Right hindlimb (tissue), 1 donor: Measurements from ENCODE around the gene AFF3.

Source experiments
- DNase-seq: peaks from one replicate; pipeline ENCODE4 v3.0.0-alpha.2; 2018

Gene AFF3

DNA sequence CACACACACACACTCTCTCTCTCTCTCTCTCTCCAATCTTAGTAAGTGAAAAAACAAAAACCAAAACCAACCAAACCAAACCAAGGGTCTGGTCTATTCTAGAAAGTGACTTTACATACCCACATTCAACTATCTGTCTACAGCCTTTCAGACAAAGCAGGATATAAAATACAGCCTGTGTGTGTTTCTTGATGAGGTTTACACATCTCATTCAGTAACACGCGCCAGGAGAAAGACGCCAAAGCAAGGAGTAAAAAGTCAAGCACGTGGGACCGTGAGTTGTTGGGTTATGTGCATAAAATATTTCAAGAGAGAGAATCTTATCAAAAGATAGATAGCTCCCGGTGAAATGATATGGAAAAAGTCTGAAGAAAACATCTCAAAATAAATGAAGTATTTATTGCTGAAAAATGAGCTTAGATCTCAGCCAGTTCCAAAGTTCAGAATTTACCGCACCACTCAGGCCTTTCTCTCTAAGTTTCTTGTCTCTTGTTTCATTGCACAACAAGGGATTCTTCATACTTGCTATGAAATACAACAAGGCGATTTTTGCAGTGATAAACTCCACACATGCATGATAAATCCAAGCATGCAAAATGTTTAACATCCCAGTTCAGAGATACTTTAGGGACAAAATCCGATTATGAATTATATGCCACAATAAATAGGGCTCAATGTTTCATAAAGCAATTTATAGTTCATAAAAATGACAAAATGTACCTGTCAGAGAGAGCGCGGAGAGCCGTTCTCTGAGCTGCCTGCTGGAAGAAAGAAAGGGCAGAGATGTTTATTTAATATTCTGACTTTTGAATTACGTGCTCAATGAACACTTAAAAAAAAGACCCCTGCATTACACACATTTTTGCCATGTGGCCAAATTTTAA lies 493.2 kb downstream of the AFF3 start:
- DNase-seq, result no peak

DNA sequence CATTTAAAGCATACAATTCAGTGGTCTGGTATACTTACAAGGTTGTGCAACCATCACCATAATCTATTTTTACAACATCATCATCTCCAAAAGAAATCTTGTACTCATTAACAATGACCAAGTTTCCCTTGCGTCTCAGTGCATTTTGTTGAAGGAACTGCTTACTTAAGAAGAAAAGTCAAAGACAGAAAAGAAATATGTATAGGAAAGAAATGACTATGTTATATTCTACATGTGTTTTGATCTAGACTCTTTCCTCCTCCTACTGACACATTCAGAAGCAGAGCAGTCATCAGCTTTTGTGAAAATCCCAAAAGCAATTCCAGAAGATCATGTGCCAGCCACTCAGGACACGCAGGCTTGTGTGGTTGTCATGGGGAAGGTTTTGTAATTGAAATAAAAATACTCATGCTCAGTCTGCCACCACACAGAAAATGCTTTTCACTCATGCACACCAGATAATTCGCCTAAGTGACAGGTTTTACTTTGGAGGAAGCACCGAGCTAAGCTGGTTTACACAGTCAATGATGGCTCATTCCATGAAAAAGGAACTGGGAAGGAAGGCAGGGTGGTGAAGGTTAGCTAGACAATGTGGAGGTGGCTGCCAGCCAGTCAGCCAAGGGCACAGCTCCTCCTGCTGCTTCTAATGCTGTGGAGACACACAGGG lies 494.1 kb downstream of the AFF3 start:
- DNase-seq, result peak; percentile 57

DNA sequence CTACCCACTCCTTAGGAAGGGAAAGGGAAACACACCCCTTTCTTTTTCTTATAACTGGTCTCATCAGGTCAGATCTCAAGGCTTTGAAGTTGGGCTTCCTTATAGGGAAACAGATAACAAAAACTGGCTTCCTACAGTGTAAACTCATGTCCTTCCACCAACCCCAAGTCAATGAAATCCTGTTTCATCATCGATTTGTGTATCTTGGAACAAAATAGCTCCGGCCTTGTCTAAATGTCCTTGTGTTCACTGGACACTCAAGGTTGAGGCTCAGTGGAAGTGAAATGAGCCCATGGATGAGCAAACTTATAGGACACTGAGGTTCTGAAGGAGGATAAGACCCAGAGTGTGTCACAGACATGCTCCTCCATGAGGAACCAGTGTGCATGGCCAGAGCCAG lies 496.4 kb downstream of the AFF3 start:
- DNase-seq, result no peak

DNA sequence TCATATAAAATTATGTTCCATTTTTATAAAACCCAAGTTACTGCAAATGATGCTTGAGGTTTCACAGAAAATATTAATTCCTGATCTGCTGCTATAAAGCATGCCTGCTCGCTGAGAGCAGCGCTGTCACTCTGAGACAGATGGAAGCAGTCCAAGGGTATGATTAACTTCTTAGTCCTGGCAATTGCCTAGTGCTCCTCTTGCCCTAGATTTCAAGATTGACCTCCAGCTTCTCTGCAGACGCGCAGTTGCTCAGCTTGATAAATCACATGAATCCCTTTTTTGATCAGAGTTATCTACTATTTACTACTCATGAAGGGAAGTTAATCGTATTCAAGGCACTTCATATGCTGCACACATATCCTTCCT lies 498.0 kb downstream of the AFF3 start:
- no peak for DNase-seq

DNA sequence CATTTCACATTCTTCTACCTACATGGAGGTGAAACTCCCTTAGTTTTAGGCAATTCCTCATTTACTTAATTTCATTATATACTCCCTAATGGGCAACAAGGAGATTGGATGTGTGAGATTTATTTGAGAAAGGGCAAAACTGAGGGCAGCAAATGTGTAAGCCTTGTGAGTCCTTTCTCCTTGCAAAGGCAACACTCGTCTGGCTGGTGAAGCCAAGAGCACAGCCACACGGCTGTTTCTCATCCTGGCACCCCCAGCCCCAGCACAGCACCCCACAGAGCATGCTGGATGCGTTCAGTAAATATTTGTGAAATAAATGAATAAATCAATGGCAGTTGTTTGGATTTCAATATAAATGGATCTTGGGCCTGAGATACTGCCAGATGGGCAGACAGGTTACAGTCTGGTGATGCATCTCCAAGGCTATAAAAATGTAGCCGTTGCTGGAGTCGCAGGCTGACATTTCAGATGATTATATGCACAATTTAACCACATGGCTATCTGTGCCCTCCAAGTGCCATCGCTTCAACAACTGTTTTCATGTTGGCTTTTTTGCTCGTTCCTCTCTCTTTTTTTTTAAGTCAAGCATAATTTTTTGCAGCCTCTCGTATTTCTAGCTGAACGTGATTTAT lies 498.5 kb downstream of the AFF3 start:
- no peak for DNase-seq

DNA sequence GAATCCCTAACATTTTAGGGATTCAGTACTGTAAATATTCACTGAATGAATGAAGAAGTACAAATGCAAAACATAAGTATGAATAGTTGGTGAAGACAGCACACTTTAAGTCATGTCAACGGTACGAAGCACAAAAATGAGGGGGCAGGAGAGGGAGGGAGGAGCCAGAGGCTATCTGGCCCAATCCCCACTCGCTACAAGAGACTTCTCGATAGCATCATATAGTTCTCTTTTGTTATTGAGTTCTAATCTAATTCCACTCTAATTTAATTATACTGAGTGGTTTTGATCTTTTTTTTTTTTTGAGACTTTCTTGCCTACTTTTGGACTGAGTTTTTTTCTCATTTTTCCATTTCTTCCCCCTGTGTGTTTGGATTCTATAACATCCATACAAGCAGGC lies 500.4 kb downstream of the AFF3 start:
- no peak for DNase-seq

DNA sequence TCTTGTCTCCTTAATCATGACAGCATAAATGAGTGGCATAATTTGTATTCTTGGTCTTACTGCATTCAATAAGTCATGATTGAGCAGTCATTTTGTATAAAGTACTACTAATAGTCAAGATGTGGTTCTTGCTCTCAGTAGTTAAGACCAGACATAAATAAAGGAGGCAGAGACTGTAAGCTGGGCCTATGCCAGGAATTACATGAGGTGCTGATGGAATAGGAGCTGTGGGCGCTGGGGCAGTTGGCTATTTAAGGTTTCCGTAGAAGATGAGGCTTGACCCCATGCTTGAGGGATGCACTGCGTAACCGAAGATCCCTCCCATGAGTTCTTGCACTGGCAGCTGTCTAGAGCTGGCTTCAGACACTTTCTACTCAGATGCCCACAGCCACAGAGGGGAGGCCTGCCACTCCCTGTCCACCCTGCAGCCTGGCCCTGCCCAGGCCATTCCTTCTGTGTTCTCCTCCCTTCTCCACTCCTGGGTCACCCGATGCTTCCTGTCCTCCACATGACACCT lies 501.7 kb downstream of the AFF3 start:
- no peak for DNase-seq

DNA sequence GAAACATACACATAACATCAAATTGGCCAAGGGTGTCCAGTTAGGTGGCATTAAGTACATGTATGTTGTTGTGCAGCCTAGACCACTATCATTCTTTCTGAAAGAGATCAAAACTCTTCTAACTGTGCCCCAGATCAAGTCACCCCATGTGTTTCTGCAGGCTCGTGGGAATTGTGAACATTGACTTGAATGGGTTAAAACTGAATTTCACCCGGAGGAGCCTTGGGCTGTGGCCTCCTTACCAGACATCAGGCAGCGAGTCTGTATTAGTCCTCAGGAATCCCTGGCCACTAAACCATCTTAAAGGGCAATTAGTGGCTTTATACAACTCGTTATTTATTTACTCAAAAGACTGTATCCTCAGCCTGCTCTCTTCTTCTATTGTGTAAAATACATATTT lies 503.6 kb downstream of the AFF3 start:
- DNase-seq, result no peak

DNA sequence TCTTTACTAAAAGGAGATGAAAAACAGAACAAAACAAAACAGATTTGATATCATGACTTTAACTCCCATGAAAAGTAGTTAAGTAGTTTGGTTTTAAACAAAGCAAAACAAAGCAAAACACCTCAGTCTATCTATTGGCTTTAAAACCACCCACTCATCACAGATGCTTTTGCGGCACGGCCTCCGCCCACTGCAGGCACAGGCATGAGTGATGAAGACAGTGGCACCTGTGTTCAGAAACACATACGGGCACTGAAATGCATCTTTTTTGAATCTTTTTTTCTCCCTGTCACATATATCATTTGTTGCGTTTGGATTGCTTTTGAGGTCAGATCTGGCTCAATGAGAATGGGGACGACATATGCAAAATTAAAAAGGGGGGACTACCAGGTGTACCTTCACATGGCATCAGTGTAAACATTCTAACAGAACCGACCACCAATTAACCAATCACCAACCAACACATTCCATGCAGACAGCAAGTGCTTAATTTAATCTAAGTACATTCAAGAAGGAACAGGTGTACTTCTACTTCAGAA lies 505.2 kb downstream of the AFF3 start:
- DNase-seq, result no peak

DNA sequence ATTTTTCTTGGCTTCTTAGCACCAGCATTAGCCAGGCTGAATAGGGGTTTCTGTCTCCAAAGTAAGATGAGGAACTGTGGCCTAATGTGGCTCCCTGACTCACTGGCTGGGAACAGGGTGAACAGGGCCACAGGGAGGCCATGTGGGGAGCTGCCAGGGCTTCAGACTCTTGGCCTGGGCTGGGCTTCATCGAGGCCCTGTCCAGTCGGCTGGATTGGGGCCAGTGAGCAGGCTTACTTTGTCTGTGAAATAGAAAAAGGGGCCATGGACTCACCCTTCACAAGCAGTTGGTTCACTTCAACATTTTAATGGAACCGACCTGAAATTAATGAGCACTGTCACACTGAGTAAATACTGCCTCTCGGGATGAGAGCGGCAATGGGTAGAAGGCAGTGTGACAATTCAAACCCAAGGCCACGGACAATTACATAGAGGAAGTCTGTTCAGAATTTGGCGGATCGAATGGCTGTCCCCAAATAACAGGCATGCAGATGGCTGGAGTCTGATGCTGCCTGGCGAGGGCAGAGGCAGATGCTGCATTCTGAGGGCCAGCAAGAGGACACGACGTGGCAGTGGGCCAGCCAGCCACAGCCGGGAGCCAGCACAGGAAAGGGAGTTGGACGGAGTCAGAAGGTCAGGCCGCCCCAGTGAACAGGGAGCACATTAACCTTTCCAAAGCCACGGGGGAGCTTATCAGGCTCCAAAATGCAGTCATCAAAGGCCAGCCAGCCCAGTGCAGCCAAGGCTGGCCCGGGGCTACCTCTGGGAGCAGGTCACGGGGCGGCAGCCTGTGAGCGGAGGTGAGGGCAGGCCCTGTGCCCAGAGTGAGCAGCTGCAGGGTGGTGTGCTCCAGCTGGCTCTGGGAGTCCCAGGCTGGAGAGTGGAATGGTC lies 506.0 kb downstream of the AFF3 start:
- peak; percentile 82 for DNase-seq

DNA sequence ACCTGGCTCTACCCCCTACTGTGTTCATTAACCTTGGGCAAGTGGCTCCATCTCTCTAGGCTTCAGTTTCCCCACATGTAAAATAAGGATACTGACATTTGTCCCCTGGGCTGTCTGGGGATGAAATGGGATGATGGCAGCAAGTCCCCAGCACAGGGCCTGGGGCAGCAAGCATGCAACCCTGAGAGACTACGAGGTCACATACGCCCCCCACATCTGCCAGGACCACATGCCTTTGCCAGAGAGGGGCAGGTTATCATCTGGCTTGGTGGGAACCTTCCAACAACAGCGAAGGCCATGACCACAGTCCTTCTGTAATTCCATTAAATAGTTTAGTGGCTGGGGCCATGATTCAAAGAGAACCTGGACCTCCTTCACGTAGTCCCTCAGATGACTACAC lies 506.7 kb downstream of the AFF3 start:
- no peak for DNase-seq

DNA sequence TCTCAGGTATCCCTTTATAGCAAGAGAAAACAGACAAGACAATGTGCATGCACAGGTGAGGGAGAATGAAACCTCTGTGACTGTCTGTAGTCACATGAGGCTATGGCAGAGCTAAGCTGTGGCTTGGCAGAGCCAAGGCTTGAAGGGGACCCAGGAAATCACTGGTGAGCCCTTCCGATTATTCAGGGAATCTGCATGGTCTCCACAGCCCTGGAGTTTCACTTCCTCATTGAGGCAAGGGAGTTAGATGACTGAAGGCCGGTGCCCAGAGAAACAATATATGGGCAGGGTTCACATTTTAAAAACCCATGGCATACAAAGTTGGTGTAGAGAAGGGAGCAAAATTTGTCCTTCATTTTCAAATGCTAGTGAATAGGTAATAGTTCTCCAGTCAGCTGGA lies 508.2 kb downstream of the AFF3 start:
- no peak for DNase-seq

DNA sequence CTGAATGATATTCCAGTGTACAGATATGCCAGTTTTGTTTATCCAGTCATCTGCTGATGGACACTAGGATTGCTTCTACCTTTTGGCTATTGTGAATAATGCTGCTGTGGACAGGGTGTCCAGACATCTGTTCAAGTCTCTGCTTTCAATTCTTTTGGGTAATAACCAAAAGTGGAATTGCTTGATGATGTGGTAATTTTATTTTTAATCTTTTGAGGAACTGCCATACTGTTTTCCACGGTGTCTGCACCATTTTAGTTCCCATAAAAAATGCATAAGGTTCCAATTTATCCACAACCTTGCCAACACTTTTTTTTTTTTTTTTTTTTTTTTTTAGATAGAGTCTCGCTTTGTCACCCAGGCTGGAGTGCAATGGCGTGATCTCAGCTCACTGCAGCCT lies 510.7 kb downstream of the AFF3 start:
- DNase-seq, result no peak

DNA sequence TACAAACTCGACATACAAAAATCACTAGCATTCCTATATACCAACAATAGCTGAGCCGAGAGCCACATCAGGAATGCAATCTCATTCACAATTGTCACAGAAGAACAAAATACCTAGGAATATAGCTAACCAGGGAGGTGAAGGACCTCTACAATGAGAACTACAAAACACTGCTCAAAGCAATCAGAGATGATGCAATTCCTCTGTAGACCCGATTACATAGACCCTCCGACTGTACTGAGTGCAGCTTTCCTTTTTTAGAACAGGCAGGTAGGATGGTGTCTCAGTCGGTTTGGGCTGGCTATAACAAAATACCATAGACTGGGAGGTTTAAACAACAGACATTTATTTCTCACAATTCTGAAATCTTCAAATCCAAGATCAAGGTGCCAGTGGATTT lies 513.1 kb downstream of the AFF3 start:
- no peak for DNase-seq

DNA sequence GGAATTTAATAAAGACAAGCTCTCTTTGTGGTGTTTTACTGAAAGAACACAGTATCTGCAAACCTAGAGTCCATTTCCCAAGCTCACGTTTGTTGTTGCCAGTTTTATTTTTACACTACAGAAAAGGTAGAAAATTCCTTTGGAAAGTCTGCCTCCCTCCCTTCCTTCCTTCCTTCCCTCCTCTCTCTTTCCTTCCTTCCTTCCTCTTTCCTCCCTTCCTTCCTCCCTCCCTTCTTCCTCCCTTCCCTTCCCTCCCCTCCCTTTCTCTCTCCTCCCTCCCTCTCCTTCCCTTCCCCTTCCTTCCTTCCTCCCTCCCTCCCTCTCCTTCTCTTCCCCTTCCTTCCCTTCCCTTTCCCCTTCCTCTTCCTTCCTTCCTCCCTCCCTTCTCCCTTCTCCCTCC lies 516.2 kb downstream of the AFF3 start:
- no peak for DNase-seq

DNA sequence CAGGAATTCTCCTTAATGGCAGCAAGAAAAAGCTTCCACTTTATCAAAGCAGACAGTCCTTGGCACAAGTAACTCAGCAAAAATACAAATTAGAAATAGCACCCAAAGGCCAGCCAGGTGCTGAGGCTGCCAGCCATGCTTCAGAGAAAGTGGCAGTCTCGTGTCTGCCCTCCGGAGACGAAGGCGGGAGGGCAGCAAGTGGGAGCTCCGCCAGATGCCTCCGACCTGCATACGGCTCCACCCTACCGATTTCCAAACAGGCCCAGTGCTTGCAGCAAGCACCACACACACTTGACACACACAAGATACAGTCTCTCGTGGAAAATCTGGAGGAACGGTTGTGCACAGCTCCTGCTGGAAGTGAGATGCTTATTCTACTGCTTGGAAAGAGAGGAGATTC lies 517.7 kb downstream of the AFF3 start:
- no peak for DNase-seq

DNA sequence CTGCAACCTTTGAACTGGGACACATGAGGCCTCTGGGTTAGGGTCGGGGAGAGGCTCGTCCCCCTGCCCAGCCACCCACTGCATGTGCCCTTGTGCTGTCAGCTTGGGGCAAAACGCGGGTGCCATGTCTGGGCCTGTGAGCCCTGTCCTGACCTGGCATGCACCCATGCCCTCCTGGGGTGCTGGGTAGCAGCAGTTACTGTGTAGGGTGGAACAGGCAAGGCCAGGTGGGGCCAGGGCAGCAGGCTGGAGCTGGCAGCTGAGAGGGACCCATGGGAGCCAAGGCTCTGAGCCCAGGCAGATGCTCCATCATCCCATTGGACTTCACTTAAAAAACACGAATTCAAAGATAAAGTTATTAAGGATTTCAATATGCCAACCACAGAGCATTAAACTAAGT lies 518.8 kb downstream of the AFF3 start:
- no peak for DNase-seq

DNA sequence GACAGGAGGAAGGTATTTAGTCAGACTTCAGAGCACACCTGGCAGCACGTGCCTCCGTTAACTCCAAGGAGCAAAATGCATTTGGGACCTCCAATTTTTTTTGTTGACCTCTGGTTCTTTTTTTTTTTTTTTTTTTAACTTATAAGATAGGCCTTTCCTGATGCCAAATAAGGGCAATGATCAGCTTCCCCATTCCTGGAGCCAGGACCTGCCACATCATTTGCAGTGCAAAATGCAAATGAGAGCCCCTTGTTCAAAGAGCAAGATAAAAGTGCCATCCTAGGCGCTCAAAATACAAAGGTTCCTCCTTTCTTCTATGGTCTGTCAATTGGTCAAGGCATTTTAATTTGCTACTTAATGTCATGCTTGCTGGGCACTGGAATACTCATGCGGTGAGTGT lies 519.4 kb downstream of the AFF3 start:
- no peak for DNase-seq

DNA sequence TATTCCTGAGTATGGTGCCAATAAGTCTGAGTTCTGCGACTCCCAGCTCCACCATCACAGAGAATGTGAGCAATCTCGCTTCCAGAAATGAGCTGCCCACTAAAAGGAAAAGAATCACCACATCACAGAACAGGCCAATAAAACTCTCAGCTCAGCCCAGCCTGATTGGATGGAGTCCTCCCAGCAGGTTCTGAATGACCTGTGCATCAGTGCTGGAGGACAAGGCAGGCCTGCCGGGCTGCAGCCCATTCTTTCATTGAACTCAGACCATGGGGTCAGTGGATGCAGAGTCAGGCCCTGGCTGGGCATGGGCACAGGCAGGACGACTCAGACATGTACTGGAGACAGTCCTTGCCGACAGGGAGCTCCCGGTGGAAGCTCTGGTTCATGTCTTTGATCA lies 519.9 kb downstream of the AFF3 start:
- no peak for DNase-seq

DNA sequence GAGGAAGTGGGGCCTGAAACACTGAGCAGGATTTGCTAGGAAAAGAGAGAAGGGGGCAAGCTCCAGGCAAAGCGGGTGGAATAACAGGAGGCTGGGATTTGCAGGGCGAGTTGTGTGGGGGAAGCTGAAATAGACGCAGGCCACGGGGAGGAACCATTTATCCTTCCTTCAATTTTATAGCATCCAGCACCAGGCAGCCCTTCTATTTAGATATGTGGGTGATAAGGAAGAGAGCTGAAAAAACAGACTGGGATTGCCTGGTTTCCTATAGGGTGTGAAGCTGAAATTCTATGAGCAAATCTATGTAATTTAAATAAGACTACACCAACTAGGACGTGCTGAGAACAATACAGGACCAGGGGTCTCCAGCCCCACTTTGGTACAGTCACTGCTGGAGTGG lies 520.6 kb downstream of the AFF3 start:
- DNase-seq, result no peak

DNA sequence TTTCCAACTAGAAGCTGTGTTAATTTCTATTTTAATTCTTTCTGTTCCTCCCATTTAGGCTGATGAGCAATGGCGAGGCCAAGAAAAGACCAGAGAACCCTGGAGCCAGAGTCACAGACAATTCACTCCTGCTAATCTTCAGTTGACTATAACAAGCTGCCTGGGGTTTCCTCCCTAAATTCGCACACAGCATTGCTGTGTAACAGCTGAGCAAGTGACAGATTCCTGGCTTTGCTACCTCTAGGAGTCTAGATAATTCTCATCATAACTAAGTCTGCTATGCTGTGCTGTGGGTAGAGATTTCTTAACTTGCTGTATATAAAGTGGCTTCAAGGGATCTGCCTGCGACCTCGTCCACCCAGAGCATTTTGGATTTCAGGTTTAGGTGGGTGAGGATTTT lies 521.3 kb downstream of the AFF3 start:
- DNase-seq, result no peak

DNA sequence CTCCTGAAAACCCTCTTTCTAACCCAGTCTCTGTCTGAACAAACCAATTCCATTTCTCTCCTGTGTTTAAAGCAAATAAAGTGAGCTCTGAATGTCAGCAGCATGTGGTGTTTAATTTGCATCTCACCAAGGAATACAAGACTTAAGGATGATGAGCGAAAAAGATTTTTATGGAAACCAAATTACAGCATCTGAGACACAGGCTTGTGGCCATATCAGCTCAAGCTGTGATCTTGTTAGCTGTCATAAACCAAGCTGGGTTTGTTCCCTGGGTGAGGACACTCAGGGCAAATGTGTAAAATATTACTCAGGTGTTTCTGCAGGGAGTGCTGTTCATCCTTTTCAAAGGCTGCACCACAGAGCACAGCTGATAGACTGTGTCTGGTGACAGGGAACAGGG lies 523.2 kb downstream of the AFF3 start:
- DNase-seq, result no peak
